T-helper 22 cell (primary cell): ENCODE data around the gene GAL3ST2.
"Not testable (repeated sequence)": the region's sequence is repeated elsewhere in the genome, so short reads cannot be mapped to it uniquely, and the experiment has no call there.

Experiments used
- DNase-seq: peaks from one replicate; pipeline ENCODE4 v3.0.0-alpha.2; 2020; ENCODE audit warnings: low read depth

The GAL3ST2 gene

DNA sequence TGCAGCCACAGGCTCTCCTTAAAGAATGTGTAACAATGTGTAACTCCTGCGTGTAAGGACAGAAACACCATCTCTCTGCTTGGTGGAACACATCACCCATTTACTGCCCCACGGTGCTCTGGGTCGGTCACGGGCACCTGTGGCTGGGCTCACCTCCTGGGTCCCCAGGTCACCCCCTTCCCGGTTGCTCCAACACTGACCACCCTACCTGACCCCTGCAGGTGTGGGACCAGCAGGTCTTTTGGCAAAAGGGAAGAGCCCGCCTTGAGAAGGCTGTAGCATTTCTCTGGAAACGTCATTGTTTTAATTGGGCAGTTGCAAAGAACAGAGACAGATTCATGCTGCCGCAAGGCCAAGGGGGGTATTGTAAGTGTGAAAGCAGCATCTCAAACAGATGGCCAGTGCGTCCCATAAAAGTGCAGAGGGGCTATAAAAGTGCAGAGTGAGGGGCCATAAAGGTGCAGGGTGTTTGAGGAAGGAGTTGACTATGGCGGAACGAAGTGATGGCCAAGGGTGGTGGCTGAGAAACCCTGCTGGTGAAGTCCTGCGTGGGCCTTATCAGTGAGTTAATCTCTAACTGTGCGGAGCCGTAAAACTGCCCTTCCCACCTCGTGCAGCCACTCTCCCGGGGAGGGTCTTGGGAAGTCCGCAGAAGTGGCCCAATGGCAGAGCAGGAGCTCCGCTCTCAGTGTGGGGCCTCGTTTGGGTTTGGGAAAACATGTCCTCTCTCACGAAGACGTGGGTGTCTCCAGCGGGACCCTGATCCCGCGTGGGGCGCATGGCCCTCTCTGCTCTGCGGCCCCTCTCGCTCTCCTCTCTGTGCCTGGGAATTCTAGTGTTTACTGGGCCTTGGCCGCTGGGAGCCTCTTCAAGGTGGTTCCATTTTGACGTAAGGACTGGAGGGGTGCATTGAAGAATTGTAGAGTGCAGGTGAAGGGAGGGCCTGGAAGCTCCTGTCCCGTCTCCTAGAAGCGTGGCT lies 18.7 kb downstream of the GAL3ST2 start:
- no peak for DNase-seq

DNA sequence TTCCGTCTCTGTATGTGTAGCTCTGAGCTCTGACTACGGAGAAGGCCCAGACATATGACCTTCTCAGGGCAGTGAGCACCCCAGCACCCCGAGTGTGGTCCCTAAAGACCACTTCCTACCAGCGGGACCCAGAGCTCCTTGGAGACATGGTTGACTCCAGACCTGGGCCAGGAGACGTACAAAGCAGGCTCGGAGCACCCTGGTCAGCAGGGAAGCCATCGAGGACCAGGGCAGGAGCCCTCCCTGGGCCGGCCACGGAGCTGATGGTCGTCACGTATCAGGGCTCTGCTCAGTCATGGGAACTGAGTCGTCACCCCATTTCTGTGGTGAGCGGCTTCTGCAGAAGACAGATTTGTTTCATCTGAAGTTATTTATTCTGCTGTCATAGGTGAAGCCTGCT lies 19.6 kb downstream of the GAL3ST2 start:
- no peak for DNase-seq

DNA sequence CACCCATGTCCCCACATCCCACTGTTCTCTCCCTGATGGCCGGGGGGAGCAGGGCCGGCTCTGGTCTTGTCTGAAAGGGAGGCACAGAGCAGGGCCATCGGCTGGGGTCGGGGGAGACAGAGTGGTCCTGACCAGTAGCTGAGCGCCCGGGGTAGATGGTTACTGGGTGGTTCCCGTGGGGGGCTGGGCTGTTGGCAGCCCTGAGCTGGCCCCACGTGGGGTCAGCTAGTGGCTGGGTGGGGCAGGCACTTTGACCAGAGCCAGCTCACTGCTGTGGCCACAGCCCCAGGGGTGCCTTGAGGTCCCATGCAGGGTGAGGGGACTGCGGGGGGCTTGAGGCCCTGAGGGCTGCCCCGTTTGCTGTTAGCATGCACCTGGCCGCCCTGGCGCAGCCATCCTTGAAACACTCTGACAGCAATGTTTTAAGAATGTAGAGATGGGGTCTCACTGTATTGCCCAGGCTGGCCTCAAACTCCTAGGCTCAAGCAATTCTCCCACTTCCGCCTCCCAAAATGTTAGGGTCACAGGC lies 20.1 kb downstream of the GAL3ST2 start:
- DNase-seq = no peak

DNA sequence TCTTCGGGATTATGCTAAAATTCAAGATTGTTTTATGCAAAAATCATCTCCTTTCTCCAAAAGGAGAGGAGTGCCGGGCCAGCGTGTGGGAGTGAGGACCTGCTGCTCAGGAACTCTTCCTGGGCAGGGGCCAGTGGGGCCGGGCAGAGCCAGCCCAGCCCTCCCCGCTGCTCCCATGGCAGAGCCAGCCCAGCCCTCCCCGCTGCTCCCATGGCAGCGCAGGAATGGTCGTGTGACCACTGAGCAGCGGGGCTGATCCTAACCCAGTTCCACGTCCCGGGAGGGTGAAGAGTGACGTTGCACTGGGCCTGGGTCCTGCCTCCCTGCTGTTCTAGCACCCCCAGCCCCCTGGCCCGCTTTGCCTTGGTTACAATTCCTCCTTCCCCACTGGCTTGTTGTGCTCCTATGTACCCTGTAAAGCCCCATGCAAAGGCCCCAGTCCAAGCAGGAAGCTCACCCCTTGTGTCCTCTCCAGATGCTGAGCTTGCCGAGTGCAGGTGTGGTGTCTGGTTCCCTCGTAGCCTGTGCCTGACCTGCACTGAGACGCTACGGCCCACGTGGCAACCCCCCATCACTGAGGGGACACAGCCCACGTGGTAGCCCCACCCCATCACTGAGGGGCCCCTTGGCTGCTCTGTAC lies 20.9 kb downstream of the GAL3ST2 start:
- no peak for DNase-seq

DNA sequence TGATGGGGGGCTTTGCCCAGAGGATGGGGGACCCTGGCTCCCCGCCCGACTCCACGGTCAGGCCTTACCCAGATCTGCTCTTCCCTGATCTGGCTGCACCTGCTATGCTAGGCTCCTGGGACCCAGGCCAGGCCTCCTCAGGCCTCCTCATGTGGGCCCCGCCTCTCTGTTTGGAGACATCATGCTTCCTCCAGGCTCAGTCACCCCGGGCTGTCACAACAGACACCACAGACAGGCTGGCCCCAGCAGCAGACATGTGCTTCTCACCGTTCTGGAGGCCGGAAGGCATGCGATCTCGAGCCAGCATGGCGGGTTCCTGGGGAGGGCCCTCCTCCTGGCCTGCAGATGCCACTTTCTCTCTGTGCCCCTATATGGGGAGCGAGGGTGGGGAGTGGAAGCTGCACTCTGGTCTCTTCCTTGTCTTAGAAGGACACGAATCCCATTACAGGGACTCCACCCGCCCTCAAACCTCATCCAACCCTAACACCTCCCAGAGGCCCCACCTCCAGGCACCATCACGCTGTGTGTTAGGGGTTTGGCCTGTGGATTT lies 21.5 kb downstream of the GAL3ST2 start:
- no peak for DNase-seq

DNA sequence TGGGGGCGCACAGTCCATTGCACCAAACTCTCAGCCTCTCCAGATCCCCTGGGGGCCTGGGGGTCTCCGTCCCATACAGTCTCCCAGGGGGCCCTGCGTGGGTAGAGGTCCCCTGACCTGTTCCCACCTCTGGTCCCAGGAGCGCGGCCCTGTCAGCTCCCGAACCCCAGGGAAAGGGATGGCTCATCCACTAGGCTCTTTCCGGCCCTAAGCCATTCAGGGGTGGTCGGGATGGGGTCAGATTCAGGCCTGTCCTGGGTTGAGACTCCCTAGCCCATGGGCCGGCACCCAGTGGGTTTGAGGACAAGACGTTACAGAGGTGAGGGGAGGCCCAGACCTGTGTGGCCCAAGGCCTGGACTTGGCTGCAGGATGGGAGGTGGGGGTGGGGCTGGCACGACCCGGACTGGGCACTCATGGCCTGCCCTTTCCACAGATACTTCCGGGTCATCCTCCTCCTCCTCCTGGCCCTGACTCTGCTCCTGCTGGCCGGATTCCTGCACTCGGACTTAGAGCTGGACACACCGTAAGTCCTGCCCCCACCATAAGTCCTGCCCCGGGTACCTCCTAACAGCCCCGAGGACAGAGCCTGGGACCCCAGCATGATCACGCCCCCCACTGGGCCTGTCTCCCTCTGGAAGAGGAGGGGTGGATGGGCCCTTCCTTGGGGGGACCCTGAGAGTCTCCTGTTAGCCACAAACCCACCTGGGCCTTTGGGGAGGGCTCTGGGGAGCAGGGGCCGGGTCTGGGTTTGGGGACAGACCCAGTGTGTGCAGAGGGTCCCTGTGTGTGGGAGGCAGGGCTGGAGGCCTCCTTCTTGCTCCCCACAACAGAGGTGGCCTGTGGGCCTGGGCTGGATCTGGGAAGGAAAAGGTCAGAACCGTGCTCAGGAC lies 22.3 kb downstream of the GAL3ST2 start:
- no peak for DNase-seq

DNA sequence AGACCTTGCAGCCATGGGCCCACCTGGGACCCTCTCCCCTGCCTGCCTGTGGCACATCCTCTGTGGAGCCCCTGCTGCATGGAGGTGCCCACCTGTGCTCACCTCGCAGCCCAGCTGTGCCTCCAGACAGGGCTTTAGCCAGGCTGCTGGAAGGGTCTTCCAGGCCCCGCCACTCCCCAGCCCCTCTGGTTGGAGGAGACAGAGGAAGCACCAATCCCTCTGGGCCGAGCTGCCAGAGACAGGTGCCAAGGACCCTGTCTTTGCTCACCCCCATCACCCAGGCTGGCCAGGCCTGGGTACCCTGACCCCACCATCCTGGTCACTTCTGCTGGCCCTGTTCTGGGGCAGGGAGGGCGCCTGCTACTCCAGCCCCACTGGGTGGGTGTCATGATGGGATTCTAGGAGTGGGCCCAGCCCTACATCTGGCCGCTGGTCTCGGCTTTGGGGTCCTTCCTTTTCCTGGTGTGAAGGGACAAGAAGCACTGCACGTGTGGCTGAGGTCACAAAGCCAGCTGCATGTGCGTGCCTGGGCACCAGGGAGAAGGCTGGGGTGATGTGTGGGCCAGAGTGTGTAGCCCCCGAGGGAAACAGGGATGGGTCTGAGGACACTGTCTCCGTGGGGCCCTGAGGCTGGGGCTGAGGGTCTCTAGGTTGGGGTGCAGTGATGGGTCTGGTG lies 23.0 kb downstream of the GAL3ST2 start:
- no peak for DNase-seq

DNA sequence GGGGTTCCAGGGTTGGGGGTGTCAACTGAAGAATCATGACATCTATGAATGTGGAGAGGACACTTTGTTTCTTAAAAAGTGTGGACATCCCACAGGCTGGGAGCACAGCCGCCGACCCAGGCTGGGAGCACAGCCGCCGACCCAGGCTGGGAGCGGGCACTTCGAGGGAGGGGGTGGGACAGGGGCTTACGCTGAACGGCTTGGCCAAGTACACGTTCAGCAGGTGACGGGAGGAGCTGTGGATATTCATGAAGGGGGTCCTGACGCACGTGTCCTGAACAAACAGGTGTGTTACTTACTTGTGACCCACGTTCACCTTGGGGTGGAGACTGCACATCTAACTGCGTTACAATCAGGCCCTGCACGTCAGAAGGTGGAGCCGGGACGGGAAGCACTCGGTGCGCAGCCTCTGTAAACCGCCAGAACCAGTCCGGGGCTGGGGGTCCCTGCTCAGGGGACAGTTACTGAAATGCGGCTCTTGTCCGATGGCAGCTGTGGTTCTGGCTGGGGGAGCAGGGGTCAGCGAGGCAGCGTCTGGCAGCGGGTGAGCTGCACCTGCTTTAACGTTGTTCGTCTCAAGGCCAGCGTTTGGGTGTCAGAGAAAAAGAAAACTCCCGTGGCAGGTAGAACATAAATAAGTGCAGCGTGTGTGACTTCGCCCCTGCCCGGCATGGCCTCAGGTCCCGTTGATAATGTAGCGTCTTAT lies 23.7 kb downstream of the GAL3ST2 start:
- DNase-seq = not testable (repeated sequence)

DNA sequence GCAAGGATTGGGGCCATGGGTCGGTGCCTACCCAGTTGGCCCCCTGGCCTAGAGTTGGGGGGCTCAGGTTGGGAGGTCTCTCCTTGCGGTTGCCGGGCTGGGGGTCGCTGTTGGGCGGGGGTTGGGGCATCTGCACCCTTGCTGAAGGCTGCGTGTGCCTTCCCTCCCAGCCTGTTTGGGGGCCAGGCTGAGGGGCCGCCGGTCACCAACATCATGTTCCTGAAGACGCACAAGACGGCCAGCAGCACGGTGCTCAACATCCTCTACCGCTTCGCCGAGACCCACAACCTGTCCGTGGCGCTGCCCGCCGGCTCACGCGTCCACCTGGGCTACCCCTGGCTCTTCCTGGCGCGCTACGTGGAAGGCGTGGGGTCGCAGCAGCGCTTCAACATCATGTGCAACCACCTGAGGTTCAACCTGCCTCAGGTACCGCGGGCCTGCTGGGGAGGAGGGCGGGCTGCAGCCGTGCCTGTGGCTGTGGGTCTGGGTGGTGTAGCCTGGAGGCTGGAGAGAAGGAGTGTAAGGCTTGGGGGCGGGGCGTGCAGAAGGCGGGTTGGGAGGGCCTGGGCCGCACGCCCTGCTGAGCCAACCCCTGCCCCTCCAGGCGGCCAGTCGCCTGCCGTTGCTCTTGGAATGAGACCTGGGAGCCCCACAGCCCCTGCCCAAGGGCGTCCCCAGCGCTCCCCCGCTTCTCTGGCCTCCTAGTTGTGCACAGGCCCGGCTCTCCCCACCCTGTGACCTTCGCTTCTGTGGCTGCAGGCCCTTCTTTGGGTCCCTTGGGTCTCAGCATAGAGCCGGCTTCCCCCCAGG lies 25.2 kb downstream of the GAL3ST2 start:
- no peak for DNase-seq

DNA sequence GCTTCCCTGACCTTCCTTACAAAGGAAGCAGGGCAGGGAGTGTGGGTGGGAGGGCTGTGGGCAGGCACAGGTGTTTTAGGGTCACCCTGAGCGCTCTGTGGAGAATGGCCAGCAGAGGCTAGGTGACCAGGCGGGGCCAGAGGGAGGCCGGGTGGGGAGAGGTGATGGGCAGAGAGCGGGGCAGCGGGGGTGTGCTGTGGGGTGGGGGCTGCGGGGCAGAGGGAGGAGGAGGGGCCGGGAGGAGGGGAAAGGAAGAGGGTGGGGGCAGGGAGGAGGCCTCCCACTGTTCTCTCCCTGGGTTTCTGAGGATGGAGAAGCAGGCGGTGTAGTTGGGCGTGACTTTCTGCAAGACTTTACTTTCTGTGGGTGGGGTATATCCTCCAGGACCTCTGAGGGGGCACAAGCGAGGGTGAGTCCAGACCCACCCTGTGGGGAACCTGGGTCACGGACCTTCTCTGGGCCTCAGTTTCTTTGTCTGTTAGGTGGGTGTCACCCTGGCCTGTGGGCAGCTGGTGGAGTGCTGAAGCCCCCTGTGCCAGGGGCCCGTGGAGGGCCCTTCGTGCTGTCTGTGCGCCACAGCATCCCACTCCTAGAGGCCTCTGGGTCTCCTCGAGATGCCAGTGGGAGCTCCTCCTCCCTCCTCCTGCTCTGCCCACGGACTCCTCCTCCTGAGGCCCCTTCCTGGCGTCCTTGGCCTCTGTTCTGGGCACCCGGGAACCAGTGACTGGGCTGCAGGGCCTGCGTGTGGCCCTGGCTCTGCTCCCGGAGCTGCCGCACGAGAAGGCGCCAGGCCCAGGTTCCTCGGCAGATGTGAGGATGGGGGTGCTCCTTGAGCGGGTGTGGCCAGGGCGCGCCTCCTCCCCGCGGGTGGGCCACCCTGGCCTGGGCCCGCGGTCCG lies 26.0 kb downstream of the GAL3ST2 start:
- no peak for DNase-seq

DNA sequence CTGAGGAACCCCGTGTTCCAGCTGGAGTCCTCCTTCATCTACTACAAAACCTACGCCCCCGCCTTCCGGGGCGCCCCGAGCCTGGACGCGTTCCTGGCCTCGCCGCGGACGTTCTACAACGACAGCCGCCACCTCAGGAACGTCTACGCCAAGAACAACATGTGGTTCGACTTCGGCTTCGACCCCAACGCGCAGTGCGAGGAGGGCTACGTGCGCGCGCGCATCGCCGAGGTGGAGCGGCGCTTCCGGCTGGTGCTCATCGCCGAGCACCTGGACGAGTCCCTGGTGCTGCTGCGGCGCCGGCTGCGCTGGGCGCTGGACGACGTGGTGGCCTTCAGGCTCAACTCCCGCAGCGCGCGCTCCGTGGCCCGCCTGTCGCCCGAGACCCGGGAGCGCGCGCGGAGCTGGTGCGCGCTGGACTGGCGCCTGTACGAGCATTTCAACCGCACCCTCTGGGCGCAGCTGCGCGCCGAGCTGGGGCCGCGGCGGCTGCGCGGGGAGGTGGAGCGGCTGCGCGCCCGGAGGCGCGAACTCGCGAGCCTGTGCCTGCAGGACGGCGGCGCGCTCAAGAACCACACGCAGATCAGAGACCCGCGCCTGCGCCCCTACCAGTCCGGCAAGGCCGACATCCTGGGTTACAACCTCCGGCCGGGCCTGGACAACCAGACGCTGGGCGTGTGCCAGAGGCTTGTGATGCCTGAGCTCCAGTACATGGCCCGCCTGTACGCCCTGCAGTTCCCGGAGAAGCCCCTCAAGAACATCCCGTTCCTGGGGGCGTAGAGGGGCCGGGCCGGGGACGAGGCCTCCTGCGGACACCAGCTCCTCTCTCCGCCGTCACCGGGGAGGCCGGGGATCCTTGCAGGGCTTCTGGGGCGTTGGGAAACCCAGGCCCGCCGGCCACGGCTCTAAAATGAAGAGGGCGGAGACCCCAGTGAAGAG lies 27.0 kb downstream of the GAL3ST2 start:
- DNase-seq = no peak

DNA sequence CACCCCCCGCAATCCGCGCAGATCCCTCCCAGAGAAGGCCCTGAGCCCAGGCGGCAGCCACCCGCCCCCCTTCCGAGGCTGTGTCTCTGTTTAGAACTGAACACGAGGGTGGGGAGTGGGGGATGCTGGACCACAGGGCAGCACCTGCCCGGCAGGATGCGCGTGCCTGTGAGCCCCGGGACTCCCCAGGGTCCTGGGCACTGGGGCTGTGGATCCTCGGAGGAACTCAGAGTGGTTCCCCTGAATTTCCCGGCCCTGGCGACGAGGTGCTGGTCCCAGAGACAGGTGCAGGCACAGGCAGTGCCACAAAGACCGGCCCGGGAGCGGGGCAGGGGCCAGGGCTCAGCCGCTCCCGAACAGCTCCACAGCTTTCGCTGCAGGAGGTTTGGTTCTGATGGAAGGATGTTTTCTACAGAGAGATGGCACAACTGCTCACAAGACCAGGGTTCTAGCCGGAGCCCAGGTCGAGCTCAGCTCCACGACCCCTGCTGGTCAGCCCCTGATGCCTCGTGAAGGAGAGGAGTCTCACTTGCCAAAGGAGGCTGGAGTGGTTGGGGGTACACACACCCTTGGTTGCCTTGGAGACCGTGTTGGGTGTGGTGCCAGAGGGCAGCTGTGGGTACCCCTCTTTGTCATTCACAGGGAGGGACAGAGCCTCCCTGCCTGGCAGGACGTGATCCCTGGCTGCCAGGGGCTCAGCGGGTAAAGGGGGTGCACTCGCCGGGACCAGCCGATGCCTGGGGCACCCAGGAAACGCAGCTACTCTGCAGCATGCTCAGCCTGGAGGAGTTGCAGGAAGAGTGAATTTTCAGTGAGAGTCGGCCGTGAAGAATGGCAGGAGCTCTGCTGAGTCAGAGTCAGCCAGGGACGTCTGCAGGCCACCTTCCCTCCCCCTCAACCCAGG lies 28.0 kb downstream of the GAL3ST2 start:
- DNase-seq = no peak

DNA sequence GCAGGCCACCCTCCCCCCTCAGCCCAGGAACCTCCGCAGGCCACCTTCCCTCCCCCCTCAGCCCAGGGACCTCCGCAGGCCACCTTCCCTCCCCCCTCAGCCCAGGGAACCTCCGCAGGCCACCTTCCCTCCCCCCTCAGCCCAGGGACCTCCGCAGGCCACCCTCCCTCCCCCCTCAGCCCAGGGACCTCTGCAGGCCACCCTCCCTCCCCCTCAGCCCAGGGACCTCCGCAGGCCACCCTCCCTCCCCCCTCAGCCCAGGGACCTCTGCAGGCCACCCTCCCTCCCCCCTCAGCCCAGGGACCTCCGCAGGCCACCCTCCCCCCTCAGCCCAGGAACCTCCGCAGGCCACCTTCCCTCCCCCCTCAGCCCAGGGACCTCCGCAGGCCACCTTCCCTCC lies 29.6 kb downstream of the GAL3ST2 start:
- DNase-seq = not testable (repeated sequence)

DNA sequence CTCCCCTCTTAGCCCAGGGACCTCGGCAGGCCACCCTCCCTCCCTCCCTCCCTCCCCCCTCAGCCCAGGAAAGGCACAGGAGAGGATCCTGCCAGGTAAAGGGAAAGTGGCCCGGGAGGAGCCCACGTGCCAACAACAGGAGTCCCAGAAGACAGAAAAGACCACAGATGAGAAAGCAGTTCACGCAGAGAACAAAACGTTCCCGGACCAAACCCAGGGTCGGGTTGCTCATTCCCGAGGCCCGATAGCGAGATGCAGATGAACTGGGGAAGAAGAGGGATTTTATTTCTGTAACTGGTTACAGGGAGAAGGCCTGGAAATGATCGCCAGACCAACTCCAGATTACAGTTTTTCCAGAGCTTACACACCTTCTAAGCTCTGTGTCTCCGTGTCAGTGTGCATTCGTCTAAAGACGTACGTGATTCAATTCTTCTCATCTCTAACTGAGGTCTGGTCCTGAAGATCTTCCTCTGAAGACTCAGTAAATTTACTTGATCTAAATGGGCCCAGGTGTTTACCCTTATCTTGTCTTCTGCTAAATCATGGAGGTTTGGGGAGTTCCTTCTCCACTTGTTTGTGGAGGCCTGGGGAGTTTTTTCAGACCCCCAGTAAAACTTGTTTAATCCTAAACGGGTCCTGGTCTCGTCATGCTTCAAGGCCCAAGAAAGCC lies 31.6 kb downstream of the GAL3ST2 start:
- no peak for DNase-seq

DNA sequence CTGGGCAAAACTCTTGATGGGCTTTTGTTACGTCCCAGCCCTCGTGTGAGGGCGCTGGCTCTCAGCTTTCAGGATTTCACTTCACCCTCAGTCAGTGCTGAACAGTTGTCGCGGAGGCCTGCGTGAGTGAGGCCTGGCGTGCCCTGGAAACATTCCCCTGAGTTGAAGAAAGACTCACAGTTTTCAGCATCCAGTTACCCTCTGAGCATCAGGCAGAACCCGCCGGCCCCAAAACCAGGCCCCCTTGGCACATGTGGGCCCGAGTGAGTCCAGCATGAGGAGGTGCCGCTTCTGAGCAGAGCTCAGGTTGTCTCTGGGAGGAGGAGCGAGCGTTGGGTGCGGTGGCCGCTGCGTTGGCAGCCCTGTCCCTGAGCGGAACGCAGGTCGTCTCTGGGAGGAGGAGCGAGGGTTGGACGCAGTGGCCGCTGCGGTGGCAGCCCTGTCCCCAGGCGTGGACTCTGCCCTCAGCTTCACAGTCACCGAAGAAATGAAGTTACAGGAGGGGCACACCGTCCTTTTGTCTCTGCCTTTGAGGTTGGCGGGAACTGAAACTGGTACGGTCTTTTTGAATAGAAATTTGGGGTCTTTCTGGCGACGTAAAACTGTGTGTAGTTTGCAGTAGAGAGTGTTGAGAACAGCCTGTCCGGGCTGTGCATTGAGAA lies 32.2 kb downstream of the GAL3ST2 start, which contains the start of gene NEU4:
TSS of gene NEU4 (plus strand) at position 473 of the 662 bp plus-strand sequence. CDS start 5,292 bp downstream, outside the sequence.
- DNase-seq = no peak
